GM19438 (cell line): Measurements from ENCODE around the gene SERINC5.
"Not testable (repeated sequence)": the region's sequence is repeated elsewhere in the genome, so short reads cannot be mapped to it uniquely, and the experiment has no call there.

Experiments
- ATAC-seq: cut with Tn5 transposase; IDR thresholded peaks from one replicate; pipeline ENCODE4 v1.9.1; 2021; ENCODE audit warnings: low read depth; ENCODE audit not compliant: unreplicated experiment

The SERINC5 gene

GRCh38 chr5:80111376-80111990 lies 144.4 kb downstream of the SERINC5 start:
- ATAC-seq, result not testable (repeated sequence)

- no peak for ATAC-seq
Observed at GRCh38 chr5:80109646-80110478, 146.0 kb downstream of the SERINC5 start.

- ATAC-seq, result no peak
Observed at GRCh38 chr5:80106916-80107315, 148.9 kb downstream of the SERINC5 start.

GRCh38 chr5:80105698-80106439 lies 150.0 kb downstream of the SERINC5 start:
- no peak for ATAC-seq

GRCh38 chr5:80103371-80103770 lies 152.5 kb downstream of the SERINC5 start:
- no peak for ATAC-seq

- peak; percentile 87 for ATAC-seq
Observed at GRCh38 chr5:80101993-80102392, 153.9 kb downstream of the SERINC5 start.

GRCh38 chr5:80097451-80097850 lies 158.4 kb downstream of the SERINC5 start:
- no peak for ATAC-seq

GRCh38 chr5:80094236-80094738 lies 161.6 kb downstream of the SERINC5 start:
- no peak for ATAC-seq

- no peak for ATAC-seq
Observed at GRCh38 chr5:80093796-80094195, 162.1 kb downstream of the SERINC5 start.

- no peak for ATAC-seq
Observed at GRCh38 chr5:80092486-80093107, 163.3 kb downstream of the SERINC5 start.

GRCh38 chr5:80091792-80092192 lies 164.1 kb downstream of the SERINC5 start:
- ATAC-seq, result not testable (repeated sequence)

GRCh38 chr5:80090884-80091166 lies 165.0 kb downstream of the SERINC5 start:
- no peak for ATAC-seq

GRCh38 chr5:80083101-80083890 lies 172.6 kb downstream of the SERINC5 start:
- ATAC-seq, result peak; percentile 51

- peak; percentile 57 for ATAC-seq
Observed at GRCh38 chr5:80082731-80083100, 173.1 kb downstream of the SERINC5 start.

GRCh38 chr5:80082281-80082680 lies 173.6 kb downstream of the SERINC5 start:
- no peak for ATAC-seq

- no peak for ATAC-seq
Observed at GRCh38 chr5:80078921-80079320, 176.9 kb downstream of the SERINC5 start.

GRCh38 chr5:80077051-80077714 lies 178.7 kb downstream of the SERINC5 start:
- ATAC-seq, result no peak

- ATAC-seq, result no peak
Observed at GRCh38 chr5:80076131-80077050, 179.5 kb downstream of the SERINC5 start.
